NCI-H526 (cell line): Measurements from ENCODE around the gene RAB14.
"Not testable (repeated sequence)": the region's sequence is repeated elsewhere in the genome, so short reads cannot be mapped to it uniquely, and the experiment has no call there.

ENCODE experiments used
- DNase-seq, 2 experiments: peaks; one replicate each; lab custom pipeline; 2025; lab: John Stamatoyannopoulos, UW

RAB14 gene

DNA sequence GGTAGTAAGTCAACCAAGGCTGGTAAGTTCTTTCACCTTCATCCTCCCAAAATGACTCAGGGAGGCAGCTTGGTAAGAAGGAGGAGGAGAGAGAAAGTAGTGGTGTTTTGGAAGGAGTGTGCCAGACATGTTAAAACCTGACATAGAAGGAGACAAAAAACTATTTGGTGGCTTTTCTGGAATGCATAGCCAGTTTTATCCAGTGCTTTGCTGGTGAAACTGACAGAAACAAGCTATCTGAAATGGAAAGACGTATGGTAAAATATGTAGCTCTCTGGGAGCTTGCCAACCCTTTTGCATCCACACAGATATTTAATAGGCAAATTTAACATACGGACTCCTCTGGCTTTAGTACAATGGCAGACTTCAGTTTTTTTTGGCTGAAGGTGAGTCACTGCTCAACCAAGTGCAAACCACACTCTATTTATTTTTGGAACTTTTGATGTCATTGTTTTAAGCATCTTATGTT lies 45.4 kb downstream of the RAB14 start:
- peak; percentile 27 to 58 for DNase-seq

DNA sequence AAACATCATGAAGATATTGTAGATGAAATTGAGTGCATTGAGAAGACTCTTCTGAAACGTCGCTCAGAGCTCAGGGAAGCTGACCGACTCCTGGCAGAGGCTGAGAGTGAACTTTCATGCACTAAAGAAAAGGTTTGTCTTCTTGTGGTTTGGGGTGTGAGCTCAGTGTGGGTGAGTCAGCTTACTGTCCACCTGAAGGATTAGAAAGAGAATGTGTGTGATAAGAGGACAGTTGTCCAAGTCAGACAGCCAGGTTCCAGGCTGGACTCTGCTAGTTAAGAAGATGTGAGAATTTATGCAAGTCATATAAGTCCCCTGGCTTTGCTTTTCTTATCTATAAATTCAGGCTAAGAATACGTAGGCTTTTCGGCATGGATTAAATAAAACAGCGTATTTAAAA lies 46.9 kb downstream of the RAB14 start:
- no peak for DNase-seq

DNA sequence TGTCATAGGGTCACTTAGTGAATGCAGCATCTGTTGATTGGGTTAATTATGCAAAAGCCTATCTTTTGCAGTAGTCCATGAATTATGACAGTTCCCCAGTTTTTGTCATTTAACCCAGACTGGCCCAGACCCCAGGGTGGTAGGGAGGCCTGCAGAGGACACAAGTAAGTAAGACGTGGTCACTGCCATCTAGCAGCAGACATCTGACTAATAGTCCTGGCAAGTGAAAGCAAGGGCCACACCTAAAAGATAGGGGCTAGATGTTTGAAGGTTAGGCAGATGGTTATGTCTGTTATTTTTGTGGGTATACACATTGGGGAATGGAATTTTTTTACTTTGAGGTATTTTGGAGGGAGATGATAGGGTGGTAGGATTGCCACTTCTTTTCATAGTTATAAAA lies 48.0 kb downstream of the RAB14 start:
- DNase-seq, result no peak

- no peak for DNase-seq
Observed at GRCh38 chr9:121150188-121150587, 51.5 kb downstream of the RAB14 start.

DNA sequence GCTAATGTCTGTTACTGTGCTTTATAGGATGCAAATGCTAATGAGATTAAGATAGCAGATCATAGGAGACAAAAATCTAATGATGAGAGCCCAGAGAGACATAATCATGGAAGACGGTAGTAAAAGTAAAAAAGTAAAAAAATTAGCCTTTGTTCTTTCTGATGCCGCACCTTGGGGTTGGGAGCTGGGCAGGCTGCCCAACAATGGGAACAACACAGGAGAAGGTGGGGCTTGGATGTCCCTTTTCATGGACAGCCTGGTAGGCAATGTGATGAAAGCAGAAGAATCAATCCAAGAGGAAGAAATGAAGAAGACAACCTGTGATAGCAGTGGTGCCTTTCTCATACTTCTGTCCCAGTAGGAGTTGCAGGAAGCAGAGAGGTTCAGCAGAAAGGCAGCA lies 57.2 kb downstream of the RAB14 start:
- no peak for DNase-seq

GRCh38 chr9:121143771-121144170 lies 57.9 kb downstream of the RAB14 start:
- no peak for DNase-seq

DNA sequence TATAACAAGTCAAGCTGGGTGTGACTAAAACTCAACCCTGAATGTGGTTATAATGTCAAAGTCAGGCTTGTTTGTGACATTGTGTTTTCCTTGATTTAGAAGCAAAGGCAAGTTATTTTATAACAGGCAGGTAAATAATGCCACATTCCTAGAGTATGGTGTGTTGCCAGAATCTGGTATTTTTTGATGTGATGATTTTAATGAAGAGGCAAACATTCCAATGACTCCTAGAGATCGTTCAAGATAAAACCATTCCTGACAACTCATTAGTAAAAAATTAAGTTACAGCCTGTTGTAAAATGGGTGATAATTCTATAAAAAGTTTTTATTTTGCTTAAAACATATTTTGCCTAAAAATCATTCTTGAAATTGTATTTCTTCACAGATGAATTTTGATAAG lies 60.0 kb downstream of the RAB14 start:
- DNase-seq, result no peak

GRCh38 chr9:121141306-121141705 lies 60.4 kb downstream of the RAB14 start:
- DNase-seq, result no peak

GRCh38 chr9:121140162-121140561 lies 61.5 kb downstream of the RAB14 start:
- no peak for DNase-seq

- DNase-seq, result no peak
Observed at GRCh38 chr9:121138973-121139372, 62.7 kb downstream of the RAB14 start.

- no peak for DNase-seq
Observed at GRCh38 chr9:121138561-121138960, 63.1 kb downstream of the RAB14 start.

- DNase-seq, result no peak
Observed at GRCh38 chr9:121135642-121136041, 66.0 kb downstream of the RAB14 start.

DNA sequence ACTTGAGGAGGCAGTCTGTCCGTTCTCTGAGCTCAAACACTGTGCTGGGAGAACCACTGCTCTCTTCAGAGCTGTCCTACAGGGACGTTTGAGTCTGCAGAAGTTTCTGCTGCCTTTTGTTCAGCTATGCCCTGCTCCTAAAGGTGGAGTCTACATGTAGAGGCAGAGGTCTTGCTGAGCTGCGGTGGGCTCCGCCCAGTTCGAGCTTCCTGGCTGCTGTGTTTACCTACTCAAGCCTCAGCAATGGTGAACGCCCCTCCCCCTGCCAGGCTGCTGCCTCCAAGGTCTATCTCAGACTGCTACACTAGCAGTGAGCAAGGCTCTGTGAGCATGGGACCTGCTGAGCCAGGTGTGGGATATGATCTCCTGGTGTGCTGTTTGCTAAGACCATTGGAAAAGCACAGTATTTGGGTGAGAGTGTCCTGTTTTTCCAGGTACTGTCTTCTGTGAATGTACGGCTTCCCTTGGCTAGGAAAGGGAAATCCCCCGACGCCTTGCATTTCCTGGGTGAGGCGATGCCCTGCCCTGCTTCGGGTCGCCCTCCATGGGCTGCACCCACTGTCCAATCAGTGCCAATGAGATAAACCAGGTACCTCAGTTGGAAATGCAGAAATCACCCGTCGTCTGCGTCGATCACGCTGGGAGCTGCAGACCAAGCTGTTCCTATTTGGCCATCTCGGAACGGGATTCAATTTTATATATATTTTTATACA lies 68.4 kb downstream of the RAB14 start:
- DNase-seq, result peak in 1 of 2 experiments; percentile 7

GRCh38 chr9:121129384-121129783 lies 72.3 kb downstream of the RAB14 start:
- not testable (repeated sequence) for DNase-seq
